H9 (cell line): ENCODE results near the gene TSSK6. TPM values are rescaled to one million over a fixed set of nuclear protein-coding genes. Genes with fewer than 3 reads are reported as not detected.

Source experiments
- DNase-seq: peaks from one replicate; pipeline ENCODE4 v3.0.0-alpha.2; 2017
- H2AFZ ChIP-seq: one replicate; pipeline ENCODE4 v1.6.1; 2013; ENCODE audit warnings: mild to moderate bottlenecking, low read length, control low read depth, moderate library complexity
- H2AK5ac ChIP-seq: 2 replicates; pipeline ENCODE4 v1.6.1; 2013; ENCODE audit warnings: low read length, control low read depth, mixed read lengths; ENCODE audit not compliant: insufficient read length
- H2BK120ac ChIP-seq: one replicate; pipeline ENCODE4 v1.6.1; 2013; ENCODE audit warnings: low read depth, mild to moderate bottlenecking, low read length, control low read depth, inconsistent platforms; ENCODE audit not compliant: poor library complexity, severe bottlenecking
- H2BK12ac ChIP-seq: 2 replicates; pipeline ENCODE4 v1.6.1; 2013; ENCODE audit warnings: low read length, control low read depth, mixed read lengths, low read depth; ENCODE audit not compliant: insufficient read length
- H2BK15ac ChIP-seq: 2 replicates; pipeline ENCODE4 v1.6.1; 2013; ENCODE audit warnings: low read depth, low read length, control low read depth
- H2BK20ac ChIP-seq: one replicate; pipeline ENCODE4 v1.6.1; 2013; ENCODE audit warnings: low read depth, mild to moderate bottlenecking, low read length, control low read depth, inconsistent platforms; ENCODE audit not compliant: poor library complexity, severe bottlenecking
- H2BK5ac ChIP-seq: 2 replicates; pipeline ENCODE4 v1.6.1; 2013; ENCODE audit warnings: low read length, control low read depth, mixed read lengths; ENCODE audit not compliant: insufficient read length
- H3K14ac ChIP-seq: 2 replicates; pipeline ENCODE4 v1.6.1; 2013; ENCODE audit warnings: low read length, control low read depth; ENCODE audit not compliant: insufficient read depth
- H3K18ac ChIP-seq: 2 replicates; pipeline ENCODE4 v1.6.1; 2013; ENCODE audit warnings: low read depth, mild to moderate bottlenecking, mixed read lengths, low read length, control low read depth; ENCODE audit not compliant: insufficient read length
- H3K23ac ChIP-seq: 2 replicates; pipeline ENCODE4 v1.6.1; 2013; ENCODE audit warnings: low read length, control low read depth, mixed read lengths, low read depth; ENCODE audit not compliant: insufficient read length
- H3K23me2 ChIP-seq: 2 replicates; pipeline ENCODE4 v1.6.1; 2013; ENCODE audit warnings: low read depth, mild to moderate bottlenecking, mixed read lengths, low read length, control low read depth; ENCODE audit not compliant: insufficient read length, poor library complexity, severe bottlenecking
- H3K27ac ChIP-seq: 2 replicates; pipeline ENCODE4 v1.5.1; 2013; ENCODE audit warnings: low read length, control low read depth, mixed read lengths, low read depth; ENCODE audit not compliant: insufficient read length
- H3K27me3 ChIP-seq: 2 replicates; pipeline ENCODE4 v1.6.1; 2013; ENCODE audit warnings: low read length, control low read depth, inconsistent platforms; ENCODE audit not compliant: insufficient read depth
- H3K4ac ChIP-seq: 2 replicates; pipeline ENCODE4 v1.6.1; 2013; ENCODE audit warnings: low read depth, mild to moderate bottlenecking, control low read depth, inconsistent platforms, low read length, moderate library complexity
- H3K4me1 ChIP-seq: 2 replicates; pipeline ENCODE4 v1.6.1; 2013; ENCODE audit warnings: low read length, control low read depth, inconsistent platforms; ENCODE audit not compliant: insufficient read depth
- H3K4me2 ChIP-seq: 2 replicates; pipeline ENCODE4 v1.6.1; 2013; ENCODE audit warnings: low read length, control low read depth, mixed read lengths; ENCODE audit not compliant: insufficient read length, insufficient read depth
- H3K56ac ChIP-seq: 2 replicates; pipeline ENCODE4 v1.6.1; 2013; ENCODE audit warnings: low read depth, mild to moderate bottlenecking, mixed read lengths, low read length, control low read depth; ENCODE audit not compliant: insufficient read length
- H3K79me1 ChIP-seq: 2 replicates; pipeline ENCODE4 v1.6.1; 2013; ENCODE audit warnings: low read depth, mild to moderate bottlenecking, moderate library complexity, low read length, control low read depth, inconsistent platforms; ENCODE audit not compliant: insufficient read depth, poor library complexity, severe bottlenecking
- H3K79me2 ChIP-seq: 2 replicates; pipeline ENCODE4 v1.6.1; 2013; ENCODE audit warnings: low read length, control low read depth, inconsistent platforms; ENCODE audit not compliant: insufficient read depth
- H3K9ac ChIP-seq: 2 replicates; pipeline ENCODE4 v1.6.1; 2013; ENCODE audit warnings: low read length, control low read depth, mixed read lengths; ENCODE audit not compliant: insufficient read length; ENCODE audit errors: extremely low read depth
- H3K9me3 ChIP-seq: one replicate; pipeline ENCODE4 v1.6.1; 2013; ENCODE audit warnings: low read depth, low read length, inconsistent platforms; ENCODE audit not compliant: control insufficient read depth
- H3T11ph ChIP-seq: one replicate; pipeline ENCODE4 v1.6.1; 2013; ENCODE audit warnings: mild to moderate bottlenecking, low read length, control low read depth, inconsistent platforms
- H4K20me1 ChIP-seq: one replicate; pipeline ENCODE4 v1.6.1; 2013; ENCODE audit not compliant: control insufficient read depth, insufficient read length, insufficient read depth
- H4K5ac ChIP-seq: 2 replicates; pipeline ENCODE4 v1.6.1; 2013; ENCODE audit warnings: low read depth, mild to moderate bottlenecking, mixed read lengths, low read length, control low read depth; ENCODE audit not compliant: insufficient read length
- H4K8ac ChIP-seq: replicated peaks from 2 replicates; pipeline ENCODE4 v1.6.1; 2013; ENCODE audit warnings: low read length, control low read depth, mixed read lengths, low read depth; ENCODE audit not compliant: insufficient read length
- H4K91ac ChIP-seq: 2 replicates; pipeline ENCODE4 v1.6.1; 2013; ENCODE audit warnings: low read depth, mild to moderate bottlenecking, moderate library complexity, mixed read lengths, low read length, control low read depth; ENCODE audit not compliant: insufficient read length
- H3K27ac Mint-ChIP-seq, 3 experiments: 2 replicates in 2 of 3; 3 replicates in 1 of 3; pipeline ENCODE4 v1.8.0; 2020 to 2021; ENCODE audit warnings: mixed read lengths in 3 of 3, mild to moderate bottlenecking in 1 of 3, moderate library complexity in 1 of 3
- H3K27me3 Mint-ChIP-seq: 2 replicates; pipeline ENCODE4 v1.8.0; 2021; ENCODE audit warnings: low read depth, mild to moderate bottlenecking, moderate library complexity, mixed read lengths
- H3K36me3 Mint-ChIP-seq, 3 experiments: 2 replicates in 2 of 3; 3 replicates in 1 of 3; pipeline ENCODE4 v1.8.0; 2020 to 2021; ENCODE audit warnings: low read depth in 3 of 3, mixed read lengths in 3 of 3; ENCODE audit not compliant: insufficient read depth in 1 of 3
- H3K4me1 Mint-ChIP-seq, 2 experiments: 2 replicates each; pipeline ENCODE4 v1.8.0; 2020; ENCODE audit warnings: mixed read lengths in 2 of 2
- H3K4me3 Mint-ChIP-seq, 2 experiments: 2 replicates in 1 of 2; 3 replicates in 1 of 2; pipeline ENCODE4 v1.8.0; 2020 to 2021; ENCODE audit warnings: mild to moderate bottlenecking in 2 of 2, mixed read lengths in 2 of 2, moderate library complexity in 1 of 2
- H3K9me3 Mint-ChIP-seq, 2 experiments: 2 replicates in 1 of 2; 3 replicates in 1 of 2; pipeline ENCODE4 v1.8.0; 2020; ENCODE audit warnings: mild to moderate bottlenecking in 2 of 2, mixed read lengths in 2 of 2, moderate library complexity in 1 of 2
- CTCF ChIP-seq: fragments of 200-600 bp; sonication (generic); conservative IDR thresholded peaks from 3 replicates; pipeline ENCODE4 v1.8.0; 2021; ENCODE audit warnings: antibody characterized with exemption, mild to moderate bottlenecking
- WGBS: extraction: QIAGEN DNeasy Blood & Tissue Kit; methylation state at CpG from one replicate; pipeline ENCODE4 v1.1.7; 2013; ENCODE audit warnings: missing lambda C conversion rate, low lambda C conversion rate, mixed read lengths; ENCODE audit not compliant: insufficient read length; ENCODE audit errors: extremely low coverage; 5-methylcytosine and 5-hydroxymethylcytosine counted together
- total RNA-seq: library from RNA; stranded (reverse); gene quantifications from 2 replicates; pipeline ENCODE4 v1.2.1, GENCODE V29; 2021

The TSSK6 gene
- total RNA-seq, 1 experiment from 2014 or later, result 2.6 TPM

GRCh38 chr19:19504754-19505668 lies 10.3 kb downstream of the TSSK6 start:
- H2BK12ac ChIP-seq, result no peak overlapping the region
- no peak overlapping the region for H3K14ac ChIP-seq
- H3K4me1 Mint-ChIP-seq, result peaks cover 0 to 5% of the 10 kb centered on the region in 2 experiments; a peak in 1 of 4 replicates
- no peaks in the 10 kb centered on the region for H3K9me3 ChIP-seq
- H3K79me1 ChIP-seq, result no peaks in the 10 kb centered on the region
- peaks cover 36 to 77% (median 71%) of the 10 kb centered on the region in 3 experiments for H3K36me3 Mint-ChIP-seq
- H3K4me1 ChIP-seq, result no peaks in the 10 kb centered on the region
- no peak overlapping the region for H2AK5ac ChIP-seq
- no peaks in the 10 kb centered on the region; the same call in 1 of the 2 replicates for H3K27me3 Mint-ChIP-seq
- no peak overlapping the region for H2BK120ac ChIP-seq
- H2BK15ac ChIP-seq, result no peak overlapping the region
- no peaks in the 10 kb centered on the region for H3K79me2 ChIP-seq
- no peak overlapping the region for H3K4ac ChIP-seq
- H2BK5ac ChIP-seq, result no peak overlapping the region
- no peak overlapping the region for H3K9ac ChIP-seq
- no peak overlapping the region for H4K91ac ChIP-seq
- H3K23me2 ChIP-seq, result no peaks in the 10 kb centered on the region
- no peaks in the 10 kb centered on the region for H3K27me3 ChIP-seq
- H2BK20ac ChIP-seq, result no peak overlapping the region
- no peak overlapping the region for H2AFZ ChIP-seq
- no peak overlapping the region for H3T11ph ChIP-seq
- no CpG with 5 or more reads among the region's 23 CpGs for WGBS
- TF ChIP-seq CTCF, result no peak
- no peak overlapping the region for H3K18ac ChIP-seq
- no peak overlapping the region for H3K4me3 Mint-ChIP-seq
- H3K23ac ChIP-seq, result no peak overlapping the region
- H3K9me3 Mint-ChIP-seq, result no peaks in the 10 kb centered on the region
- no peak overlapping the region for H3K27ac ChIP-seq
- no peak overlapping the region for H3K4me2 ChIP-seq
- H3K27ac Mint-ChIP-seq, result no peak overlapping the region; a peak in 1 of 7 replicates
- no peak overlapping the region for H4K5ac ChIP-seq
- DNase-seq, result no peak
- no peak overlapping the region for H3K56ac ChIP-seq
- H4K20me1 ChIP-seq, result no peaks in the 10 kb centered on the region
- H4K8ac ChIP-seq, result no peak overlapping the region
